Nephron (organoid): ENCODE measurements around the gene ZNF750.

Experiments used
- H3K27ac Mint-ChIP-seq, 3 experiments: 2 replicates each; pipeline ENCODE4 v1.8.0; 2020; ENCODE audit warnings: mixed read lengths in 3 of 3, mild to moderate bottlenecking in 2 of 3, moderate library complexity in 1 of 3
- H3K27me3 Mint-ChIP-seq: 2 replicates; pipeline ENCODE4 v1.8.0; 2021; ENCODE audit warnings: low read depth, mild to moderate bottlenecking, moderate library complexity, mixed read lengths
- H3K36me3 Mint-ChIP-seq: 2 replicates; pipeline ENCODE4 v1.8.0; 2020; ENCODE audit warnings: low read depth, mixed read lengths
- H3K4me1 Mint-ChIP-seq: 2 replicates; pipeline ENCODE4 v1.8.0; 2020; ENCODE audit warnings: mixed read lengths
- H3K4me3 Mint-ChIP-seq, 3 experiments: 2 replicates each; pipeline ENCODE4 v1.8.0; 2020; ENCODE audit warnings: mild to moderate bottlenecking in 3 of 3, mixed read lengths in 3 of 3, moderate library complexity in 2 of 3
- H3K9me3 Mint-ChIP-seq: 2 replicates; pipeline ENCODE4 v1.8.0; 2020; ENCODE audit warnings: mixed read lengths
- CTCF ChIP-seq, 3 experiments: fragments of 200-600 bp; sonication (generic); IDR thresholded peaks; one replicate each; pipeline ENCODE4 v1.5.0; 2021; ENCODE audit warnings: antibody characterized with exemption in 3 of 3; ENCODE audit not compliant: unreplicated experiment in 3 of 3

The ZNF750 gene

GRCh38 chr17:82835766-82836512, 3.9 kb downstream of the ZNF750 start:
- Mint-ChIP-seq H3K27ac (peak overlapping the region; percentile 71 to 98 (median 91)), H3K4me3 (peak overlapping the region in 2 of 3 experiments; percentile 23), H3K27me3 (no peaks in the 10 kb centered on the region), H3K36me3 (peaks cover 12% of the 10 kb centered on the region), H3K4me1 (peaks cover 50% of the 10 kb centered on the region), H3K9me3 (no peaks in the 10 kb centered on the region)
- no peak for TF ChIP-seq CTCF (IDR thresholded peaks at IDR 0.05; ENCODE audit: unreplicated experiment in 3 of 3)

GRCh38 chr17:82835122-82835521, 4.7 kb downstream of the ZNF750 start:
- Mint-ChIP-seq H3K4me1 (peaks cover 50% of the 10 kb centered on the region), H3K27me3 (no peaks in the 10 kb centered on the region), H3K4me3 (peak overlapping the region in 1 of 3 experiments; percentile 19), H3K36me3 (peaks cover 13% of the 10 kb centered on the region), H3K9me3 (no peaks in the 10 kb centered on the region), H3K27ac (peak overlapping the region in 2 of 3 experiments; percentile 91 to 98)
- no peak for TF ChIP-seq CTCF (IDR thresholded peaks at IDR 0.05; ENCODE audit: unreplicated experiment in 3 of 3)

- H3K4me1 Mint-ChIP-seq: peaks cover 45% of the 10 kb centered on the region
- TF ChIP-seq CTCF (IDR thresholded peaks at IDR 0.05; ENCODE audit: unreplicated experiment in 3 of 3): no peak
Observed at GRCh38 chr17:82832881-82833475, 6.8 kb downstream of the ZNF750 start.

GRCh38 chr17:82832411-82832810, 7.4 kb downstream of the ZNF750 start:
- Mint-ChIP-seq H3K4me3 (no peak overlapping the region), H3K9me3 (no peaks in the 10 kb centered on the region), H3K27me3 (no peaks in the 10 kb centered on the region), H3K36me3 (peaks cover 35% of the 10 kb centered on the region), H3K27ac (peak overlapping the region; percentile 65 to 81 (median 74)), H3K4me1 (peaks cover 39% of the 10 kb centered on the region)
- no peak for TF ChIP-seq CTCF (IDR thresholded peaks at IDR 0.05; ENCODE audit: unreplicated experiment in 3 of 3)

More at GRCh38 chr17:82832881-82833475, 6.8 kb downstream of the ZNF750 start:
- H3K36me3 Mint-ChIP-seq: peaks cover 29% of the 10 kb centered on the region
- H3K4me3 Mint-ChIP-seq: no peak overlapping the region
- H3K27me3 Mint-ChIP-seq: no peaks in the 10 kb centered on the region
- H3K9me3 Mint-ChIP-seq: no peaks in the 10 kb centered on the region
- H3K27ac Mint-ChIP-seq: peak overlapping the region; percentile 65 to 81 (median 74)

GRCh38 chr17:82831818-82832200, 8.0 kb downstream of the ZNF750 start:
- peaks cover 33% of the 10 kb centered on the region for H3K4me1 Mint-ChIP-seq
- no peak for TF ChIP-seq CTCF (IDR thresholded peaks at IDR 0.05; ENCODE audit: unreplicated experiment in 3 of 3)
- H3K36me3 Mint-ChIP-seq: peaks cover 41% of the 10 kb centered on the region
- H3K4me3 Mint-ChIP-seq: no peak overlapping the region
- peak overlapping the region; percentile 65 to 81 (median 74) for H3K27ac Mint-ChIP-seq
- H3K9me3 Mint-ChIP-seq: no peaks in the 10 kb centered on the region
- H3K27me3 Mint-ChIP-seq: no peaks in the 10 kb centered on the region
